ENCODE data around the gene ADGRG6. TPM values are rescaled to one million over a fixed set of nuclear protein-coding genes. Genes with fewer than 3 reads are reported as not detected.

ADGRG6 gene
- total and polyA plus RNA-seq, 10 donors, result 0.24 to 29.0 (median 15.4) TPM

DNA sequence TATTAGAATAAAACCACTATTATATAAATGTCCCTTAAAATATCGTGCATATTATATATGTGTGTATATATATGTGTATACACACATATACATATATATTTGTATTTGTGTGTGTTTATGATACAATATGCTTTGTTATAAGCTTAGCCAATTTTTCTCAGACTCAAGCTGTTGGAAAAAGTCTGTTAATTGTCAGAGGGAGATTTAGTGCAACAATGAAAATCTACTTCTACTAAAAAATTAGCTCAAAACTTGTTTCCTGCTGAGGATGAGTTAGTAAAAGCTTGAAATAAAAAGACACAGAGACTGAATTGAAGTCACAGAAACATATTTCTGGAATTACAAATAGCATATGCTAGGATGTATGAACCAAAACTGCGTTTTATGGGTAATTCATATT, 79.4 kb downstream of the ADGRG6 start:
- TF ChIP-seq, protein P1, sequence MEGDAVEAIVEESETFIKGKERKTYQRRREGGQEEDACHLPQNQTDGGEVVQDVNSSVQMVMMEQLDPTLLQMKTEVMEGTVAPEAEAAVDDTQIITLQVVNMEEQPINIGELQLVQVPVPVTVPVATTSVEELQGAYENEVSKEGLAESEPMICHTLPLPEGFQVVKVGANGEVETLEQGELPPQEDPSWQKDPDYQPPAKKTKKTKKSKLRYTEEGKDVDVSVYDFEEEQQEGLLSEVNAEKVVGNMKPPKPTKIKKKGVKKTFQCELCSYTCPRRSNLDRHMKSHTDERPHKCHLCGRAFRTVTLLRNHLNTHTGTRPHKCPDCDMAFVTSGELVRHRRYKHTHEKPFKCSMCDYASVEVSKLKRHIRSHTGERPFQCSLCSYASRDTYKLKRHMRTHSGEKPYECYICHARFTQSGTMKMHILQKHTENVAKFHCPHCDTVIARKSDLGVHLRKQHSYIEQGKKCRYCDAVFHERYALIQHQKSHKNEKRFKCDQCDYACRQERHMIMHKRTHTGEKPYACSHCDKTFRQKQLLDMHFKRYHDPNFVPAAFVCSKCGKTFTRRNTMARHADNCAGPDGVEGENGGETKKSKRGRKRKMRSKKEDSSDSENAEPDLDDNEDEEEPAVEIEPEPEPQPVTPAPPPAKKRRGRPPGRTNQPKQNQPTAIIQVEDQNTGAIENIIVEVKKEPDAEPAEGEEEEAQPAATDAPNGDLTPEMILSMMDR (IDR thresholded peaks at IDR 0.05 in 8 of 11, conservative IDR thresholded peaks at IDR 0.05 in 3 of 11), result no peak
- TF ChIP-seq POLR2AphosphoS5 (IDR thresholded peaks at IDR 0.05) (no peak), POLR2A (IDR thresholded peaks at IDR 0.05) (no peak)
- no peak overlapping the region for H3K27ac ChIP-seq
- no peak overlapping the region for H3K4me3 ChIP-seq
- intact Hi-C loops (cut with DNase I; ENCODE audit: low total_unique reads), result loop anchor here (10.0 kb wide), 1 partner anchor 226 kb away; no protein-coding TSS in a partner anchor
- DNase-seq, result no peak
- no peaks in the 10 kb centered on the region for H3K36me3 ChIP-seq
- 40 to 68% (median 46%) methylated on average over 2 of the region's 2 CpGs for WGBS, 5 donors
- H3K9me3 ChIP-seq, result no peaks in the 10 kb centered on the region
- no peaks in the 10 kb centered on the region for H3K27me3 ChIP-seq (replicated peaks in 1 of 7)
- peaks cover 0 to 19% (median 3%) of the 10 kb centered on the region in 6 donors for H3K4me1 ChIP-seq

DNA sequence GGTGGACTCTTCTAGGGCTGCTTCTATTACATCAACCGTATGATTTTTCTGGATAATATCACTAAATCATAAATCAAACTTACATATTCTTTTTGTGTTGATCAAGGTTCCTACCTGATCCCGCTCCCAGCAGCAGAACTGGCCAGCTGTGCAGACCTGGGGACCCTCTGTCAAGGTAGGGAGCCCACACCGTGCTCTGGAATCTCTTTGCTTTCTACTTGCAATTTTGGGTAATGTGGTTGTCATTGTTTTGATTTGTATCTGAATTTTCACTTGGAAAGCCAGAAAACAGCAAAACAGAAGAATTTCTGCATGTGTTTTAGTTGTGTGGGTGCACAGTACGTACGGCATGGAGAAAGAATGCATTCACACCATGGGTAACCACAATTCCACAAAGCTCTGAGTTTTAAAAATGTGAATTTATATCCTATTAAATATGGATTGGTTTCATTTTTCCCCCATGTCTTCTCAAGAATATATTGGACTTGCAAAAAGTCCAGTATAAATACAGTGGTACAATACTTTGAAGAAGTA, 80.1 kb downstream of the ADGRG6 start:
- H3K4me3 ChIP-seq, result no peak overlapping the region
- no peak overlapping the region for H3K27ac ChIP-seq
- no peak for DNase-seq
- H3K4me1 ChIP-seq, result peaks cover 0 to 19% (median 3%) of the 10 kb centered on the region in 6 donors
- H3K27me3 ChIP-seq (replicated peaks in 1 of 7), result no peaks in the 10 kb centered on the region
- no peaks in the 10 kb centered on the region for H3K36me3 ChIP-seq
- 61 to 79% (median 68%) methylated on average over 5 of the region's 5 CpGs for WGBS, 5 donors
- TF ChIP-seq POLR2A (IDR thresholded peaks at IDR 0.05) (no peak), POLR2AphosphoS5 (IDR thresholded peaks at IDR 0.05) (no peak)
- TF ChIP-seq, protein P1 (IDR thresholded peaks at IDR 0.05 in 8 of 11, conservative IDR thresholded peaks at IDR 0.05 in 3 of 11), result no peak
- H3K9me3 ChIP-seq, result no peaks in the 10 kb centered on the region
- intact Hi-C loops (cut with DNase I; ENCODE audit: low total_unique reads), result loop anchor here (10.0 kb wide), 1 partner anchor 227 kb away; no protein-coding TSS in a partner anchor

- intact Hi-C loops (cut with DNase I; ENCODE audit: low total_unique reads), result loop anchor here (10.0 kb wide), 1 partner anchor 230 kb away; no protein-coding TSS in a partner anchor
- peaks cover 0 to 4% (median 0%) of the 10 kb centered on the region in 6 donors for H3K4me1 ChIP-seq
- H3K9me3 ChIP-seq, result no peaks in the 10 kb centered on the region
- TF ChIP-seq, protein P1 (IDR thresholded peaks at IDR 0.05 in 8 of 11, conservative IDR thresholded peaks at IDR 0.05 in 3 of 11), result no peak
- no peak for TF ChIP-seq POLR2A (IDR thresholded peaks at IDR 0.05)
- TF ChIP-seq POLR2AphosphoS5 (IDR thresholded peaks at IDR 0.05), result no peak
- no peaks in the 10 kb centered on the region for H3K27me3 ChIP-seq (replicated peaks in 1 of 7)
- WGBS, 5 donors, result 54 to 77% (median 66%) methylated on average over 4 of the region's 4 CpGs
- no peak for DNase-seq
- H3K27ac ChIP-seq, result no peak overlapping the region
- H3K36me3 ChIP-seq, result no peaks in the 10 kb centered on the region
- no peak overlapping the region for H3K4me3 ChIP-seq
Measured at GRCh38 chr6:142384519-142385254, 82.9 kb downstream of the ADGRG6 start.

GRCh38 chr6:142385352-142385751, 83.5 kb downstream of the ADGRG6 start:
- Histone ChIP-seq H3K27ac (no peak overlapping the region), H3K36me3 (no peaks in the 10 kb centered on the region), H3K27me3 (replicated peaks in 1 of 7) (no peaks in the 10 kb centered on the region), H3K4me1 (peaks cover 0 to 4% (median 0%) of the 10 kb centered on the region in 6 donors), H3K4me3 (no peak overlapping the region), H3K9me3 (no peaks in the 10 kb centered on the region)
- 88 to 96% (median 95%) methylated on average over 2 of the region's 2 CpGs for WGBS, 5 donors
- DNase-seq, result no peak
- intact Hi-C loops (cut with DNase I; ENCODE audit: low total_unique reads), result loop anchor here (10.0 kb wide), 1 partner anchor 231 kb away; no protein-coding TSS in a partner anchor
- TF ChIP-seq POLR2A (IDR thresholded peaks at IDR 0.05) (no peak), POLR2AphosphoS5 (IDR thresholded peaks at IDR 0.05) (no peak)
- TF ChIP-seq, protein P1 (IDR thresholded peaks at IDR 0.05 in 8 of 11, conservative IDR thresholded peaks at IDR 0.05 in 3 of 11), result no peak
